ENCODE results near the gene ITSN1.

Gene ITSN1

DNA sequence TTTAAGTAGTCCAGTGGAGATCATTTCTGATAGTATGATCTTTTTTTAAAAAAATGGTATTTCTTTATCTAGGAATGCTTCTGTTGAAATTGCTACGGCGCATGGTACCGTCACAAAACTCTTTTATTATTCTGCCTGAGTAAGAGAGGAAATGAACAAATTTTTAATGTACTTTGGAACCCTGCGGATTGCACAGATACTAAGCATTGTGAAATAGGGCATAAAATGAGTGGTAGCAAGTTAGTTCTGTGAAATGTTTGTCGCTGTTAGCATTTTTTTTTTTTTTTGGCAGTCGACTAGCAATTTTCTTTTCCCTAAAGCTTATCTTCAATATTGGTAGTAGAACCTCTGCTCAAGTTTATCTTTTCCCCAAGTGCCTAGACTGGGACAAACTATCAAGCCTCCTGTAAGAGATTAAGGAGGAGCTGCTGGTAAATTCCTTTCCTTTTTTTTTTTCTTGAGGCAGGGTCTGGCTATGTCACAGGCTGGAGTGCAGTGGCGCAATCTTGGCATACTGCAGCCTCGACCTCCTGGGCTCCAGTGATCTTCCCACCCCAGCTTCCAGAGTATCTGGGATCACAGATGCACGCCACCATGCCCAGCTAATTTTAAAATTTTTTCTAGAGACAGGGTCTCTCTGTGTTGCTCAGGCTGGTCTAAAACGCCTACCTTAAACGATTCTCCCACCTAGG, 2.2 kb downstream of the ITSN1 start:
- no peak overlapping the region for H3K27ac ChIP-seq
- TF ChIP-seq ZFX (IDR thresholded peaks at IDR 0.05; ENCODE audit: borderline replicate concordance), result no peak
- TF ChIP-seq, protein P1, sequence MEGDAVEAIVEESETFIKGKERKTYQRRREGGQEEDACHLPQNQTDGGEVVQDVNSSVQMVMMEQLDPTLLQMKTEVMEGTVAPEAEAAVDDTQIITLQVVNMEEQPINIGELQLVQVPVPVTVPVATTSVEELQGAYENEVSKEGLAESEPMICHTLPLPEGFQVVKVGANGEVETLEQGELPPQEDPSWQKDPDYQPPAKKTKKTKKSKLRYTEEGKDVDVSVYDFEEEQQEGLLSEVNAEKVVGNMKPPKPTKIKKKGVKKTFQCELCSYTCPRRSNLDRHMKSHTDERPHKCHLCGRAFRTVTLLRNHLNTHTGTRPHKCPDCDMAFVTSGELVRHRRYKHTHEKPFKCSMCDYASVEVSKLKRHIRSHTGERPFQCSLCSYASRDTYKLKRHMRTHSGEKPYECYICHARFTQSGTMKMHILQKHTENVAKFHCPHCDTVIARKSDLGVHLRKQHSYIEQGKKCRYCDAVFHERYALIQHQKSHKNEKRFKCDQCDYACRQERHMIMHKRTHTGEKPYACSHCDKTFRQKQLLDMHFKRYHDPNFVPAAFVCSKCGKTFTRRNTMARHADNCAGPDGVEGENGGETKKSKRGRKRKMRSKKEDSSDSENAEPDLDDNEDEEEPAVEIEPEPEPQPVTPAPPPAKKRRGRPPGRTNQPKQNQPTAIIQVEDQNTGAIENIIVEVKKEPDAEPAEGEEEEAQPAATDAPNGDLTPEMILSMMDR (IDR thresholded peaks at IDR 0.05), result no peak

DNA sequence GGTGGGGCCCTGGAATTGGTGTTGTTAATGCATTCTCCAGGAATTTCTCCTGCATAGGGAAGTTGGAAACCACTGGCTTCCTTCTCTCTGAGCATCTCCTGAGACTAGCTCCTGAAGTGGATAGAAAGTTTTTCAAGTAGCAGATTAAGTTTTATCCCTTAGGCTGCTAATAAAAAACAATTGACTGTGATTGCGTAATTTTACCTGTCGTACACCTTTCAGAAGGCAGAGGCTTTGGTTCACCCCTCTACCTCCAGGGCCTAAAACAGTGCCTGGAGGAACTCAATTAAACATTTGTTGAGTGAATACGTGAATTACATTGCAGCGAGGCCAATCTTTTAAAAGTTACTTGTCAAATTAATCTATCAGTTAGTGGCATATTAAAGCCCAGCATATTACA, 3.4 kb downstream of the ITSN1 start:
- no peak overlapping the region for H3K27ac ChIP-seq

DNA sequence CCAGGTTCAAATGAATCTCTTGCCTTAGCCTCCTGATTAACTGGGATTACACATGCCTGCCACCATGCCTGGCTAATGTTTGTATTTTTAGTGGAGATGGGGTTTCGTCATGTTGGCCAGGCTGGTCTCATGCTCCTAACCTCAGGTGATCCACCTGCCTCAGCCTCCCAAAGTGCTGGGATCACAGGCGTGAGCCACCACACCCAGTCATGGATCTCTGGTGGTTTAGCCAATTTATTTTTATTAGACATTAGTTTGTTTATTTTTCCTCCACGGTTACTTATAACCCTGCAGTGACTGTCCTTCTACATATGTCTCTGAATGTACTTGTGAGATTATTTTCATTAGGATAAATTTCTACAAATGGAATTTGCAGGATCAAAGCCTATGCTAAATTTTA, 5.3 kb downstream of the ITSN1 start:
- H3K27ac ChIP-seq, result no peak overlapping the region
- TF ChIP-seq, protein P1 (IDR thresholded peaks at IDR 0.05), result no peak
- TF ChIP-seq ZFX (IDR thresholded peaks at IDR 0.05; ENCODE audit: borderline replicate concordance), result no peak

More for the DNA sequence above, 3.4 kb downstream of the ITSN1 start:
- TF ChIP-seq ZFX (IDR thresholded peaks at IDR 0.05; ENCODE audit: borderline replicate concordance), result no peak

DNA sequence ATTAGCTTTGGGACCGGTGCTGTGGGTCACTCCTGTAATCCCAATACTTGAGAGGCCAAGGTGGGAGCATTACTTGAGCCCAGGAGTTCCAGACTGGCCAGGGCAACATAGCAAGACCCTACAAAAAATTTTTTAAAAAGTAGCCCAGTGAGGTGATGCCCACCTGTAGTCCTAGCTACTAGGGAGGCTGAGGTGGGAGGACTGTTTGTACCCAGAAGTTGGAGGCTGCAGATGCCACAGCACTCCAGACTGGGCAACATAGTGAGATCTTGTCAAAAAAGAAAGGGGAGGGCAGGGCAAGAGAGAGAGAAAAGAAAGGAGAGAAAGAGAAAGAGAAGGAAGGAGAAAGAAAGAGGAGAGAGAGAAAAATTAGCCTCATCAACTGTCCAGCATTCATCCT, 6.3 kb downstream of the ITSN1 start:
- TF ChIP-seq ZFX (IDR thresholded peaks at IDR 0.05; ENCODE audit: borderline replicate concordance), result no peak
- TF ChIP-seq, protein P1 (IDR thresholded peaks at IDR 0.05), result no peak

DNA sequence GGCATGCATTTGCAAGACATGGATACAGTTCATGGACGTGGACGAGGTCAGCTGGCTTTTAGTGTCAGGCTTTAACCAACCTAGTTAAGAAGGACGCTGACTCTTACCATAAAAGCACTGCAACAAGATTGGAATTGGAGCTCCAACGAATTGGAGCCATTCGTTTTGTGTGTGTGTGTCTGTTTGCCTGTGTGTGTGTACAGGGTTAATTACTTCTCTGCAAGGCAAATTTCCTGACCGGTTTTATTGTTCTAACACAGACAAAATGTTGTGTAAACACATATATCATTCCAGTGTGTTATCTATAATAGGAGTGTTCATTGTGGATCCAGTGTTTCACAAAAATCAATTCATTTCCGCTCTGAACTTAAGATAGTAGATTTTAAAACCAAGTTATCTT, 7.9 kb downstream of the ITSN1 start:
- H3K27ac ChIP-seq, result no peak overlapping the region
- no peak for TF ChIP-seq ZFX (IDR thresholded peaks at IDR 0.05; ENCODE audit: borderline replicate concordance)
- TF ChIP-seq, protein P1 (IDR thresholded peaks at IDR 0.05), result no peak

More for the DNA sequence above, 6.3 kb downstream of the ITSN1 start:
- no peak overlapping the region for H3K27ac ChIP-seq

DNA sequence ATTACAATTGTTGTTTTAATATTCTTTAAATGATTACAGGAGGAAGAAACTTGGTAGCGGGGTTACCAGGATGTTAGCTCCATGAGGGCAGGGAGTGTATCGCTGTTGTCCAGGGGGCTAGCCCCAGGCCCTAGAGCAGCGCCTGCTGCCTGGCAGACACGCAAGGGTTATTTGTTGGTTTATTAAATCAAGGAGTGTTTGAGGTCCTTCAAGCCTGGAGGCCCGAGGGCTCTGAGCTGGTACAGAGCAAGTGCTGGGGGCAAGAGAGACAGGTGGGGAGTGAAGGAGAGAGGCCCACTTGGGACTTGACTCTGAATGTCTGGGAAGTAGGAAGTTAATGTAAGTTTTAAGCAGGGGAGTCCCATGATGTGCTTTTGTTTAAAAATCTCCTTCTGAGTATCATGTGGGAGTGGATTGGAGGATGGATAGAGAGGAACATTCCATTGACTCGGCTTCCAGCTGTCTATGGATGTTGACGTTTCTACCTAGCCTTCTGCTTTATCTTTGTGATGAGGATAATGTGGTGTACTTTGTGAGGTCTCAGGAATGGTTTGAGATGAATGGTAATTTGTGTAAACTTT, 8.7 kb downstream of the ITSN1 start:
- H3K27ac ChIP-seq, result no peak overlapping the region

DNA sequence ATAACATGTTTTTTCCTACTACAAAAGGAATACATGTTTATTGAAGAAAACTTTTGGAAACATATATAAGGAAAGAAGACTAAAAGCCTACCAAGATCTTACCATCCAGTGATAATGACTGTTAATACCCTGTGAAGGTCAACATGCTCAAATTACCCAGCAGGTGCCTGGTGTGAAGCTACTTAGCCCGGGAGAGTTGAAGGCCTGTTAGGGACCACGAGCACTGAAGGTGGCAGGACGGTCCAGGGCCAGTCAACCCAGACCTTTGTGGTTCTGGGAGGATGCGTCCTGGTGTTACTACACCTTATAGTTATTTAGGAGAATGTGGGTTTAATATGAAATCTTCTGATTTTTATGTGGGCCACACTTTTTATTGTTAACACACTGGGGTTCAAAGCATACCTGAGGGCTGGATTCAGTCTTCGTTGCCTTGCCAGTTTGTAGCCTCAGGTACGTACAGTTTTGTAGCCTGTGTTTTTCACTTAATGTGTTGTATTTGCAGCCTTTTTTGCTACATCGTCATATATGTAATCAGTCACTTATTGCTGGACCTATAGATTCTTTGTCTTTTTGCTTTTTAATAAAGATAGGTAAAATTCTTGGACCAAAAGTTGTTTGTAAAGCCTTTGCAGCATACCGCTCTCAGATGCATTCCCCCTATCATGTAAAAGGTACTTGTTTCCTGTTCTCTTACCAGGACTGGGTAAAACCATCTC, 9.8 kb downstream of the ITSN1 start:
- H3K27ac ChIP-seq, result no peak overlapping the region
- TF ChIP-seq, protein P1 (IDR thresholded peaks at IDR 0.05), result no peak
- no peak for TF ChIP-seq ZFX (IDR thresholded peaks at IDR 0.05; ENCODE audit: borderline replicate concordance)

More for the DNA sequence above, 8.7 kb downstream of the ITSN1 start:
- TF ChIP-seq ZFX (IDR thresholded peaks at IDR 0.05; ENCODE audit: borderline replicate concordance), result no peak
- TF ChIP-seq, protein P1 (IDR thresholded peaks at IDR 0.05), result no peak
